ENCODE data around the gene KRTAP10-7.
"Not testable (repeated sequence)": the region's sequence is repeated elsewhere in the genome, so short reads cannot be mapped to it uniquely, and the experiment has no call there.

- not testable (repeated sequence) for TF ChIP-seq CTCF, EP300, POLR2A (IDR thresholded peaks at IDR 0.05)
Measured at GRCh38 chr21:44591801-44592130, 8.6 kb upstream of the KRTAP10-7 start.

Data from tibial nerve (tissue), 4 donors.